SU-DHL-6 (cell line): ENCODE results near the gene TKT.
A peak's percentile ranks its signal among the peaks of the same experiment; 100 is the strongest.

Source experiments
- H2AFZ ChIP-seq: fragments of 200-600 bp; sonication (generic); 2 replicates; pipeline ENCODE4 v1.6.1; 2014; ENCODE audit warnings: low read depth, mild to moderate bottlenecking, moderate library complexity, mixed read lengths, antibody characterized with exemption, low read length; ENCODE audit not compliant: severe bottlenecking
- H3F3A ChIP-seq: fragments of 200-600 bp; shearing (Covaris generic); 2 replicates; pipeline ENCODE4 v1.6.0; 2016; ENCODE audit warnings: antibody characterized with exemption, mild to moderate bottlenecking; ENCODE audit not compliant: insufficient read depth
- H3K27ac ChIP-seq: fragments of 200-600 bp; sonication (generic); 2 replicates; pipeline ENCODE4 v1.5.1; 2016; ENCODE audit warnings: low read depth, mild to moderate bottlenecking, low read length, moderate library complexity, mixed read lengths
- H3K27me3 ChIP-seq: fragments of 200-600 bp; sonication (generic), shearing (Covaris generic); 2 replicates; pipeline ENCODE4 v1.6.0; 2014; ENCODE audit warnings: mild to moderate bottlenecking, low read length
- H3K36me3 ChIP-seq: fragments of 200-600 bp; sonication (generic); 2 replicates; pipeline ENCODE4 v1.6.1; 2014; ENCODE audit warnings: mild to moderate bottlenecking, low read length, mixed read lengths
- H3K4me2 ChIP-seq: fragments of 300-600, 200-600 bp; shearing (Covaris generic), sonication (generic); 2 replicates; pipeline ENCODE4 v1.6.0; 2014; ENCODE audit warnings: low read length, low read depth, mild to moderate bottlenecking; ENCODE audit not compliant: poor library complexity, severe bottlenecking
- H3K4me3 ChIP-seq: fragments of 200-600 bp; sonication (generic); 2 replicates; pipeline ENCODE4 v1.5.1; 2014; ENCODE audit warnings: antibody characterized with exemption, low read length, mild to moderate bottlenecking, mixed read lengths; ENCODE audit not compliant: insufficient read depth, poor library complexity, severe bottlenecking
- H3K79me2 ChIP-seq: fragments of 200-600 bp; sonication (generic); 2 replicates; pipeline ENCODE4 v1.6.1; 2014; ENCODE audit warnings: mild to moderate bottlenecking, low read length, moderate library complexity; ENCODE audit not compliant: insufficient read depth
- H3K9ac ChIP-seq: fragments of 200-600 bp; sonication (generic); 2 replicates; pipeline ENCODE4 v1.7.0; 2014; ENCODE audit warnings: mild to moderate bottlenecking, low read length
- H3K9me2 ChIP-seq: fragments of 200-600 bp; sonication (generic); replicated peaks from 2 replicates; pipeline ENCODE4 v1.6.1; 2014; ENCODE audit warnings: low read length; ENCODE audit not compliant: insufficient read depth
- H3K9me3 ChIP-seq: fragments of 200-600 bp; sonication (generic); 2 replicates; pipeline ENCODE4 v1.6.1; 2014; ENCODE audit warnings: low read length, mixed read lengths; ENCODE audit not compliant: insufficient read depth
- H4K20me1 ChIP-seq: fragments of 200-600 bp; sonication (generic); 2 replicates; pipeline ENCODE4 v1.6.1; 2014; ENCODE audit warnings: low read depth, mild to moderate bottlenecking, antibody characterized with exemption, low read length, moderate library complexity, mixed read lengths
- CTCF ChIP-seq: fragments of 200-600 bp; sonication (generic); IDR thresholded peaks from one replicate; pipeline ENCODE4 v1.5.1; 2017; ENCODE audit warnings: antibody characterized with exemption, mild to moderate bottlenecking, low read length, moderate library complexity; ENCODE audit not compliant: insufficient read depth, poor library complexity, severe bottlenecking
- EZH2phosphoT487 ChIP-seq: fragments of 200-600 bp; sonication (generic), shearing (Covaris generic); conservative IDR thresholded peaks from 2 replicates; pipeline ENCODE4 v1.6.1; 2018; ENCODE audit warnings: mild to moderate bottlenecking, antibody characterized with exemption, low read length, moderate library complexity, mixed read lengths

The TKT gene

GRCh38 chr3:53183514-53183913 is 72.3 kb downstream of the TKT start:
- Histone ChIP-seq H3K9me2 (no peaks in the 10 kb centered on the region), H2AFZ (no peak overlapping the region), H3K79me2 (peaks cover 7% of the 10 kb centered on the region; the same call in 1 of the 2 replicates), H3K9me3 (no peaks in the 10 kb centered on the region), H3F3A (peaks cover 20% of the 10 kb centered on the region), H3K4me2 (no peak overlapping the region), H3K27me3 (no peaks in the 10 kb centered on the region), H3K36me3 (peaks cover 3% of the 10 kb centered on the region; the same call in 1 of the 2 replicates), H3K4me3 (no peak overlapping the region), H3K27ac (no peak overlapping the region), H4K20me1 (no peaks in the 10 kb centered on the region), H3K9ac (no peak overlapping the region)
- no peak for TF ChIP-seq CTCF
- TF ChIP-seq EZH2phosphoT487, result no peak

DNA sequence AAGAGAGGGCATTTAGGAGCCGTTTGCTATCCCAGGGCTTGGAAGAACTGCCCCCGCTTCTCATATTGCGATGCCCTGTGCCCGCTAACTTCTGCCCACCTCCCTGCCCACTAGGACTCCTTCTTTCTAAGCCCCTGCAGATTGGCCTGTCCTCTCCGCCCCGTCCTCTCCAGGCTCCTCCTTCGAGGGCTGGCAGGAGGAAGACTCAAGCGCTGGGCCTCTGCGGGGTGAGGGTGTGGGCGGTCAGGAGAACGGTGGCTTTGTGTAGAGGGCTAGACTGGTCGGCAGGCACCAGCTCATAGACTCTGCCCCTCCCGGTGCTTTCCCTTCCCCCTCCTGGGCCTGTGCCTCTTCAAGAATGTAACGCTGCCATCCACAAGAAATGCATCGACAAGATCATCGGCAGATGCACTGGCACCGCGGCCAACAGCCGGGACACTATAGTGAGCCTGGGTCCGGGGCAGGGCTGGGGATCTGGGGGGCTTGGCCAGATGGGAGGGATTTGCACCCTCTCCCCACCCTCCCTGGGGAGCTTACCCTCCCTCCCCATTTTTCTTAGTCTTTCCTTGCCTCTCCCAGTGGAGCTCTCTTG is 73.0 kb downstream of the TKT start:
- Histone ChIP-seq H3K9ac (no peak overlapping the region), H3K9me3 (no peaks in the 10 kb centered on the region), H3K9me2 (no peaks in the 10 kb centered on the region), H3F3A (peaks cover 15% of the 10 kb centered on the region), H3K36me3 (peaks cover 3% of the 10 kb centered on the region; the same call in 1 of the 2 replicates), H3K4me3 (no peak overlapping the region), H3K79me2 (peaks cover 12% of the 10 kb centered on the region), H4K20me1 (no peaks in the 10 kb centered on the region), H3K27ac (no peak overlapping the region), H3K4me2 (no peak overlapping the region), H2AFZ (no peak overlapping the region), H3K27me3 (no peaks in the 10 kb centered on the region)
- TF ChIP-seq EZH2phosphoT487, result no peak
- TF ChIP-seq CTCF, result no peak

GRCh38 chr3:53181528-53181927 is 74.3 kb downstream of the TKT start:
- Histone ChIP-seq H3K9me2 (no peaks in the 10 kb centered on the region), H3K4me3 (no peak overlapping the region), H3F3A (peaks cover 15% of the 10 kb centered on the region), H2AFZ (no peak overlapping the region), H3K9me3 (no peaks in the 10 kb centered on the region), H3K27me3 (no peaks in the 10 kb centered on the region), H3K27ac (peak overlapping the region; percentile 93), H3K4me2 (no peak overlapping the region), H3K9ac (no peak overlapping the region; the same call in 1 of the 2 replicates), H3K79me2 (peaks cover 23% of the 10 kb centered on the region), H3K36me3 (no peaks in the 10 kb centered on the region; the same call in 1 of the 2 replicates), H4K20me1 (no peaks in the 10 kb centered on the region)
- no peak for TF ChIP-seq EZH2phosphoT487
- no peak for TF ChIP-seq CTCF
